ENCODE results near the gene CRYBB1.

CRYBB1 gene

GRCh38 chr22:26617271-26618199 is at the start of gene CRYBB1:
TSS of gene CRYBB1 (minus strand) at chr22:26618027. CDS start at chr22:26616319, 1,708 bp downstream.
- Histone ChIP-seq H3K4me1 (ENCODE audit: control insufficient read depth, insufficient read depth, low read length) (peaks cover 18% of the 10 kb centered on the region), H3K27ac (ENCODE audit: low read length) (no peak within 1 kb of the TSS), H3K4me3 (ENCODE audit: low read length) (no peak within 1 kb of the TSS), H3K36me3 (ENCODE audit: control insufficient read depth, insufficient read depth, low read length) (no peaks in the 10 kb centered on the region), H3K9me3 (ENCODE audit: control insufficient read depth, insufficient read depth, low read length) (no peaks in the 10 kb centered on the region), H3K27me3 (ENCODE audit: control insufficient read depth, insufficient read depth, low read length) (peaks cover 9% of the 10 kb centered on the region)
- WGBS (ENCODE audit: insufficient coverage, insufficient read length), result no CpG with 5 or more reads among the region's 7 CpGs
- DNase-seq (ENCODE audit: low read depth, low spot score), result no peak

- Histone ChIP-seq H3K4me1 (ENCODE audit: control insufficient read depth, insufficient read depth, low read length) (peaks cover under 1% of the 10 kb centered on the region; the same call in 1 of the 2 replicates), H3K36me3 (ENCODE audit: control insufficient read depth, insufficient read depth, low read length) (peaks cover 13% of the 10 kb centered on the region), H3K27ac (ENCODE audit: low read length) (no peak overlapping the region), H3K4me3 (ENCODE audit: low read length) (no peak overlapping the region), H3K27me3 (ENCODE audit: control insufficient read depth, insufficient read depth, low read length) (no peaks in the 10 kb centered on the region), H3K9me3 (ENCODE audit: control insufficient read depth, insufficient read depth, low read length) (no peaks in the 10 kb centered on the region)
- no CpG with 5 or more reads among the region's 13 CpGs for WGBS (ENCODE audit: insufficient coverage, insufficient read length)
- no peak for DNase-seq (ENCODE audit: low read depth, low spot score)
These were observed 49.3 kb upstream of the CRYBB1 start for GRCh38 chr22:26667140-26667539.

DNA sequence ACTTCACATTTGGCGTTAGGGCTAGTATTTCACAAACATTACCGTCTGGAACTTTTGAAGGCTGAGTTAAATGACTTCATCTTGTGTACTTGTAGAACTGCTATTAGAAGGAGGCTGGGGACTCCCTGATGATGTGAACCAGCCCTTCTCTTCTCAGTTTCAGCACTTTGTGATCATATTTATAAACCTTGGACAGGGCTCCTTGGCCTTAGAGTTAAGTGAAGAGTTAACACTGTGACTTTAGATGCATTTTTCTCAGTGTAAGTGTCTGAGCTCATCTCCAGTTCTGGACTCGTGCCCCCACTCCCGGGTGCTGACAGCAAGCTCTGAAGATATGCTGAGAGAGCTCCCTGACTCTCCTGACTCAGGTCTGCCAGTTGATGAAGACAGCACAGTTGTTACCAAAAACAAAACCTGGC is 48.0 kb upstream of the CRYBB1 start:
- no peak overlapping the region for H3K27ac ChIP-seq (ENCODE audit: low read length)
- H3K27me3 ChIP-seq (ENCODE audit: control insufficient read depth, insufficient read depth, low read length), result no peaks in the 10 kb centered on the region
- H3K4me1 ChIP-seq (ENCODE audit: control insufficient read depth, insufficient read depth, low read length), result no peaks in the 10 kb centered on the region
- H3K36me3 ChIP-seq (ENCODE audit: control insufficient read depth, insufficient read depth, low read length), result peaks cover 13% of the 10 kb centered on the region
- DNase-seq (ENCODE audit: low read depth, low spot score), result no peak
- no peaks in the 10 kb centered on the region for H3K9me3 ChIP-seq (ENCODE audit: control insufficient read depth, insufficient read depth, low read length)
- no peak overlapping the region for H3K4me3 ChIP-seq (ENCODE audit: low read length)
- no CpG with 5 or more reads among the region's 4 CpGs for WGBS (ENCODE audit: insufficient coverage, insufficient read length)

GRCh38 chr22:26663374-26663923 is 45.6 kb upstream of the CRYBB1 start:
- Histone ChIP-seq H3K4me1 (ENCODE audit: control insufficient read depth, insufficient read depth, low read length) (peaks cover 1% of the 10 kb centered on the region; the same call in 1 of the 2 replicates), H3K27ac (ENCODE audit: low read length) (no peak overlapping the region), H3K27me3 (ENCODE audit: control insufficient read depth, insufficient read depth, low read length) (no peaks in the 10 kb centered on the region), H3K4me3 (ENCODE audit: low read length) (no peak overlapping the region), H3K9me3 (ENCODE audit: control insufficient read depth, insufficient read depth, low read length) (no peaks in the 10 kb centered on the region), H3K36me3 (ENCODE audit: control insufficient read depth, insufficient read depth, low read length) (peaks cover 13% of the 10 kb centered on the region)
- WGBS (ENCODE audit: insufficient coverage, insufficient read length), result no CpG with 5 or more reads among the region's 9 CpGs
- no peak for DNase-seq (ENCODE audit: low read depth, low spot score)

DNA sequence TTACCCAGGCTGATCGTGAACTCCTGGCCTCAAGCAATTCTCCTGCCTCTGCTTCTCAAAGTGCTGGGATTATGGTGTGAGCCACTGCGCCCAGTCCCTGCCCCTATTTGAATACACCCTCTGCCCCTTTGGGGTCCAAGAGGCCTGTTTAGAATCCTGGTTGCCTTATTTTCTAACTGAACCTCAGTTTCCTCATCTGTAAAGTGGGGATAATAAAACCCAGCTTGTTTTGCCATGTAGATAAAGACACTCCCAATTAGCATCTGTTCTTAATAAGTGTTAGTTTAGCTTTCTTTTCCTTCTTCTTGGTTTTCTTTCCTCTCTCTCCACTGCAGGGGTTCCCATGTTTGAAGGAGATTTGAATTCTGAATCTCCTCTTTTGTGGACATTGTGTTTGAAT is 44.3 kb upstream of the CRYBB1 start:
- Histone ChIP-seq H3K4me1 (ENCODE audit: control insufficient read depth, insufficient read depth, low read length) (peaks cover 1% of the 10 kb centered on the region; the same call in 1 of the 2 replicates), H3K4me3 (ENCODE audit: low read length) (no peak overlapping the region), H3K27ac (ENCODE audit: low read length) (no peak overlapping the region), H3K27me3 (ENCODE audit: control insufficient read depth, insufficient read depth, low read length) (no peaks in the 10 kb centered on the region; the same call in 1 of the 2 replicates), H3K9me3 (ENCODE audit: control insufficient read depth, insufficient read depth, low read length) (no peaks in the 10 kb centered on the region), H3K36me3 (ENCODE audit: control insufficient read depth, insufficient read depth, low read length) (peaks cover 8% of the 10 kb centered on the region)
- WGBS (ENCODE audit: insufficient coverage, insufficient read length), result no CpG with 5 or more reads among the region's 2 CpGs
- DNase-seq (ENCODE audit: low read depth, low spot score), result no peak

DNA sequence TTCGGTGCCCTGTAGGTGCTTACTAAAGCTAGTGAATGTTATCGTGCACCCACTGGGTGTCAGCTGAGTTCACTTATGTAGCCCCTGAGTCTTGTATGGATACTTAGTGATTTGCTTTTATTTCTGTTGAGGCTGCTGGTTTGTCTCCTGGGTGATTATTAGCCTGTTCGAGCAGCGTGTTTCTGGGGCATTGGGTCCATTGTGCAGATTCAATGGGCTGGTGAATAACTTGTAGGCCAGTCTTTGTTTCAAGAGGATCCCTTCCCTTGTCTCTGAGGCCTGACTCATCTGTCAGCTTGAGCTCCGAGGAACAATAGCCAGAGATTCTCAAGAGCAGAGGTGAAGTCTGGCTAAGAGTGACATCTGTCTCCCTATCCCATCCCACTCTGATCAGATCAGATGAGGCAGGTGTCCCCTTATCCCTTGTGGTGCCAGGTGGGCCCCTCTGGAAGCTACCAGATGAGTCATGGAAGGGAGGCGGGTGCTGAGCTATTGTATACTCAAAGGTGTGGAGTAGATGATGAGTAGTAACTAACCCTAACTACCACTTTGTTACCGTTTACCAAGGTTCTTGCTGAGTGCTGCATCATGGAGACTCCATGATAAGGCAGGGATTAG is 43.2 kb upstream of the CRYBB1 start:
- Histone ChIP-seq H3K36me3 (ENCODE audit: control insufficient read depth, insufficient read depth, low read length) (peaks cover 2% of the 10 kb centered on the region; the same call in 1 of the 2 replicates), H3K4me3 (ENCODE audit: low read length) (no peak overlapping the region), H3K27ac (ENCODE audit: low read length) (no peak overlapping the region), H3K27me3 (ENCODE audit: control insufficient read depth, insufficient read depth, low read length) (no peaks in the 10 kb centered on the region; the same call in 1 of the 2 replicates), H3K4me1 (ENCODE audit: control insufficient read depth, insufficient read depth, low read length) (peaks cover 1% of the 10 kb centered on the region; the same call in 1 of the 2 replicates), H3K9me3 (ENCODE audit: control insufficient read depth, insufficient read depth, low read length) (no peaks in the 10 kb centered on the region)
- no CpG with 5 or more reads among the region's 7 CpGs for WGBS (ENCODE audit: insufficient coverage, insufficient read length)
- DNase-seq (ENCODE audit: low read depth, low spot score), result no peak

GRCh38 chr22:26660356-26660755 is 42.5 kb upstream of the CRYBB1 start:
- WGBS (ENCODE audit: insufficient coverage, insufficient read length), result no CpG with 5 or more reads among the region's 6 CpGs
- no peaks in the 10 kb centered on the region; the same call in 1 of the 2 replicates for H3K36me3 ChIP-seq (ENCODE audit: control insufficient read depth, insufficient read depth, low read length)
- H3K4me1 ChIP-seq (ENCODE audit: control insufficient read depth, insufficient read depth, low read length), result peaks cover 1% of the 10 kb centered on the region; the same call in 1 of the 2 replicates
- no peaks in the 10 kb centered on the region; the same call in 1 of the 2 replicates for H3K27me3 ChIP-seq (ENCODE audit: control insufficient read depth, insufficient read depth, low read length)
- H3K27ac ChIP-seq (ENCODE audit: low read length), result no peak overlapping the region
- H3K9me3 ChIP-seq (ENCODE audit: control insufficient read depth, insufficient read depth, low read length), result no peaks in the 10 kb centered on the region
- no peak overlapping the region for H3K4me3 ChIP-seq (ENCODE audit: low read length)
- DNase-seq (ENCODE audit: low read depth, low spot score), result no peak

- Histone ChIP-seq H3K4me1 (ENCODE audit: control insufficient read depth, insufficient read depth, low read length) (peaks cover 1% of the 10 kb centered on the region; the same call in 1 of the 2 replicates), H3K9me3 (ENCODE audit: control insufficient read depth, insufficient read depth, low read length) (no peaks in the 10 kb centered on the region), H3K27me3 (ENCODE audit: control insufficient read depth, insufficient read depth, low read length) (no peaks in the 10 kb centered on the region; the same call in 1 of the 2 replicates), H3K4me3 (ENCODE audit: low read length) (peak overlapping the region; percentile 44; the same call in 1 of the 2 replicates), H3K36me3 (ENCODE audit: control insufficient read depth, insufficient read depth, low read length) (no peaks in the 10 kb centered on the region; the same call in 1 of the 2 replicates), H3K27ac (ENCODE audit: low read length) (no peak overlapping the region)
- no peak for DNase-seq (ENCODE audit: low read depth, low spot score)
- no CpG with 5 or more reads among the region's 27 CpGs for WGBS (ENCODE audit: insufficient coverage, insufficient read length)
These were observed 41.0 kb upstream of the CRYBB1 start for GRCh38 chr22:26658671-26659478.

DNA sequence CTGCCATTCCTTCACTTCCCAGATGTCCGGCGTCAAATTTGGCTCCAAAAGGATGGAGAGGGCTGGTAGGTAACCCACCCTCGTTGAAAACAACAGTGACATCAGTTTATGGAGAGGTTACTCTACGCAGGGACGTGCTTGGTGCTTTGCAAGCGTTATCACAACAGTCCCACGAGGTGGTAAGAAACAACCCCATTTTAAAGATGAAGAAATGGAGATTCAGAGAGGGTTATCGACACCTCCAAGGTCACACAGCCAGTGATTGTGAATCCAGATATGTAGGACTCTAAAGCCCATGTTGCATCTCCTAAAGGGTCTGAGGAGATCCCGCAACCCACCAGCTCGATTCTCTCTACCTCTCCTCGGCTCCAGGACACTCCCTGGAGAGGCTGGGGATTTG is 40.3 kb upstream of the CRYBB1 start:
- WGBS (ENCODE audit: insufficient coverage, insufficient read length), result no CpG with 5 or more reads among the region's 11 CpGs
- H3K36me3 ChIP-seq (ENCODE audit: control insufficient read depth, insufficient read depth, low read length), result no peaks in the 10 kb centered on the region; the same call in 1 of the 2 replicates
- H3K4me3 ChIP-seq (ENCODE audit: low read length), result peak overlapping the region; percentile 44; the same call in 1 of the 2 replicates
- no peak for DNase-seq (ENCODE audit: low read depth, low spot score)
- H3K27ac ChIP-seq (ENCODE audit: low read length), result no peak overlapping the region
- H3K27me3 ChIP-seq (ENCODE audit: control insufficient read depth, insufficient read depth, low read length), result no peaks in the 10 kb centered on the region; the same call in 1 of the 2 replicates
- H3K9me3 ChIP-seq (ENCODE audit: control insufficient read depth, insufficient read depth, low read length), result no peaks in the 10 kb centered on the region
- H3K4me1 ChIP-seq (ENCODE audit: control insufficient read depth, insufficient read depth, low read length), result peaks cover 1% of the 10 kb centered on the region; the same call in 1 of the 2 replicates

All from iPS DF 6.9 (cell line).